K562 (cell line): ENCODE results near the gene SH3BP4. TPM values are rescaled to one million over a fixed set of nuclear protein-coding genes. Genes with fewer than 3 reads are reported as not detected.

Experiments used
- ATAC-seq: fragments of 200-7000 bp; cut with Tn5 transposase; 3 replicates; pipeline ENCODE4 v1.9.1; 2020; ENCODE audit warnings: moderate library complexity
- BruUV-seq: library from RNA; stranded (reverse); fragments of 400-500 nt; replicated peaks from 2 replicates; lab custom pipeline; 2021; lab: Mats Ljungman, UMichigan
- CTCF ChIA-PET: fragments of 300-600 bp; formaldehyde crosslinking; extraction: SDS; loops from one replicate; lab custom pipeline; 2021; ENCODE audit warnings: low intra/inter-chr PET ratio; lab: Yijun Ruan, JAX
- POLR2A ChIA-PET: fragments of 300-600, 350-650 bp; sonication (Branson Sonifier 250); formaldehyde crosslinking; extraction: SDS; loops from one replicate; lab custom pipeline; 2021; ENCODE audit warnings: antibody characterized with exemption, inconsistent platforms; lab: Yijun Ruan, JAX
- DNase-seq, 4 experiments: peaks; one replicate each; pipeline versions ENCODE4 v3.0.0 to v3.0.0-alpha.2; 2011 to 2018; ENCODE audit warnings: low spot score in 3 of 4, mixed read lengths in 3 of 4; ENCODE audit errors: extremely low read depth in 1 of 4
- FAIRE-seq: peaks from 2 replicates; lab custom pipeline; 2011; peaks lifted over from hg19 to GRCh38; lab: Jason Lieb, UNC
- H2AFZ ChIP-seq: 2 replicates; pipeline ENCODE4 v1.6.0; 2011; ENCODE audit warnings: low read depth, low read length, control low read depth, inconsistent platforms
- H3K27ac ChIP-seq: fragments of 200-600 bp; 3 replicates; pipeline ENCODE4 v1.8.0; 2011; ENCODE audit warnings: low read depth, mild to moderate bottlenecking, control low read depth, inconsistent platforms, low read length, moderate library complexity, mixed read lengths; ENCODE audit errors: extremely low read depth
- H3K27me3 ChIP-seq, 2 experiments: fragments of 300-600 bp in 1 of 2; 2 replicates in 1 of 2; 3 replicates in 1 of 2; pipeline versions ENCODE4 v1.6.0 to v1.8.0; 2011; ENCODE audit warnings: inconsistent platforms in 2 of 2, low read length in 2 of 2, mild to moderate bottlenecking in 1 of 2, mixed read lengths in 1 of 2, moderate library complexity in 1 of 2; ENCODE audit not compliant: control insufficient read depth in 2 of 2, insufficient read depth in 2 of 2
- H3K36me3 ChIP-seq: fragments of 300-600 bp; 3 replicates; pipeline ENCODE4 v1.8.0; 2011; ENCODE audit warnings: mild to moderate bottlenecking, low read length, inconsistent platforms; ENCODE audit not compliant: control insufficient read depth, insufficient read depth
- H3K4me1 ChIP-seq, 2 experiments: fragments of 200-600 bp in 1 of 2; replicated peaks in 1 of 2; 2 replicates in 1 of 2; 3 replicates in 1 of 2; pipeline versions ENCODE4 v1.5.1 to v1.8.0; 2011; ENCODE audit warnings: inconsistent platforms in 2 of 2, low read length in 2 of 2, mild to moderate bottlenecking in 1 of 2, mixed read lengths in 1 of 2, moderate library complexity in 1 of 2; ENCODE audit not compliant: control insufficient read depth in 2 of 2, insufficient read depth in 2 of 2
- H3K4me2 ChIP-seq: 2 replicates; pipeline ENCODE4 v1.6.1; 2011; ENCODE audit warnings: low read length, control low read depth, inconsistent platforms, mixed read lengths; ENCODE audit not compliant: insufficient read depth
- H3K4me3 ChIP-seq: fragments of 200-600 bp; sonication (generic), shearing (Covaris generic); 2 replicates; pipeline ENCODE4 v1.5.1; 2016; ENCODE audit warnings: control low read depth, inconsistent platforms
- H3K79me2 ChIP-seq: fragments of 200-600 bp; 3 replicates; pipeline ENCODE4 v1.8.0; 2011; ENCODE audit warnings: low read length, inconsistent platforms; ENCODE audit not compliant: control insufficient read depth, insufficient read depth
- H3K9ac ChIP-seq, 2 experiments: 2 replicates each; pipeline versions ENCODE4 v1.6.0 to v1.6.1; 2011; ENCODE audit warnings: low read depth in 2 of 2, low read length in 2 of 2, control low read depth in 1 of 2, inconsistent platforms in 1 of 2, mild to moderate bottlenecking in 1 of 2, mixed read lengths in 1 of 2; ENCODE audit not compliant: insufficient read depth in 1 of 2
- H3K9me1 ChIP-seq: one replicate; pipeline ENCODE4 v1.6.0; 2011; ENCODE audit warnings: inconsistent platforms, mild to moderate bottlenecking, low read length, moderate library complexity; ENCODE audit not compliant: control insufficient read depth, insufficient read depth
- H3K9me3 ChIP-seq: replicated peaks from 2 replicates; pipeline ENCODE4 v1.5.1; 2011; ENCODE audit warnings: low read depth, low read length, inconsistent platforms; ENCODE audit not compliant: control insufficient read depth, insufficient read depth
- H4K20me1 ChIP-seq: replicated peaks from 2 replicates; pipeline ENCODE4 v1.6.1; 2011; ENCODE audit warnings: low read length, inconsistent platforms, mixed read lengths; ENCODE audit not compliant: control insufficient read depth, insufficient read depth
- ARID1B ChIP-seq: fragments of 450-650 bp; IDR thresholded peaks from 2 replicates; pipeline ENCODE4 v1.6.1; 2016; ENCODE audit warnings: antibody characterized with exemption, mild to moderate bottlenecking, inconsistent platforms
- JUND ChIP-seq, 2 experiments: IDR thresholded peaks; 2 replicates in 1 of 2; 3 replicates in 1 of 2; pipeline ENCODE4 v1.6.1; 2011; ENCODE audit warnings: borderline replicate concordance in 2 of 2, low read depth in 2 of 2, low read length in 2 of 2, improper control_type of control experiment in 1 of 2, missing biosample characterization in 1 of 2, missing genetic modification characterization in 1 of 2, missing genetic modification reagents in 1 of 2
- MAFF ChIP-seq: IDR thresholded peaks from 2 replicates; pipeline ENCODE4 v1.6.1; 2012; ENCODE audit warnings: low read length, improper control_type of control experiment
- NCOA2 ChIP-seq, 2 experiments: fragments of 450-650 bp; IDR thresholded peaks; 2 replicates each; pipeline ENCODE4 v1.6.1; 2018; ENCODE audit warnings: mild to moderate bottlenecking in 2 of 2, moderate library complexity in 1 of 2; ENCODE audit not compliant: partially characterized antibody in 2 of 2
- NR4A1 ChIP-seq, 2 experiments: fragments of 250-450 bp in 1 of 2; fragments of 450-650 bp in 1 of 2; sonication (Bioruptor Pico) in 1 of 2; IDR thresholded peaks; 2 replicates each; pipeline versions ENCODE4 v1.4.0 to v1.6.1; 2016 to 2020; ENCODE audit warnings: mild to moderate bottlenecking in 2 of 2, missing compliant biosample characterization in 1 of 2, missing genetic modification characterization in 1 of 2, moderate library complexity in 1 of 2
- PCBP2 ChIP-seq: fragments of 200-400 bp; formaldehyde crosslinking; IDR thresholded peaks from 2 replicates; pipeline ENCODE4 v1.6.1; 2018; ENCODE audit warnings: low read length, low read depth, mild to moderate bottlenecking, moderate library complexity; ENCODE audit not compliant: poor library complexity, severe bottlenecking
- SLC30A9 ChIP-seq: fragments of 250-450 bp; sonication (Bioruptor Pico); IDR thresholded peaks from 2 replicates; pipeline ENCODE4 v1.8.0; 2022; ENCODE audit warnings: mild to moderate bottlenecking, moderate library complexity
- SMARCA4 ChIP-seq: fragments of 450-650 bp; IDR thresholded peaks from 2 replicates; pipeline ENCODE4 v1.6.1; 2016
- SMARCA5 ChIP-seq: fragments of 450-650 bp; IDR thresholded peaks from 2 replicates; pipeline ENCODE4 v1.6.1; 2016
- WGBS: fragments of 100-300 bp; shearing (Covaris generic); methylation state at CpG from one replicate; pipeline ENCODE4 v1.1.6; 2016; ENCODE audit warnings: low coverage, mixed read lengths; ENCODE audit not compliant: insufficient coverage; ENCODE audit errors: missing lambda C conversion rate; 5-methylcytosine and 5-hydroxymethylcytosine counted together
- in situ Hi-C: fragments of 300-500 bp; cut with MboI; formaldehyde crosslinking; loops from 4 replicates; pipeline ENCODE4 v1.15.0; 2018; ENCODE audit warnings: inconsistent platforms, mixed read lengths
- intact Hi-C: fragments of 100-400 bp; cut with micrococcal nuclease; formaldehyde crosslinking; loops from 2 replicates; pipeline ENCODE4 v1.14.2; 2022
- polyA plus RNA-seq, 8 experiments: library from polyadenylated mRNA; depleted of rRNA in 4 of 8; stranded (reverse) in 5 of 8; unstranded in 3 of 8; fragments of >200 nt; fragmentation: Nextera tagmentation in 2 of 8; fragmentation: Illumina TruSeq in 1 of 8; extraction: Ambion mirVana in 2 of 8; extraction: Trizol in 1 of 8; gene quantifications; 2 replicates each; pipeline versions ENCODE4 v1.2.1 to v1.2.3, GENCODE V29; 2011 to 2014; ENCODE audit warnings: inconsistent platforms in 1 of 8, missing spikeins in 1 of 8
- total RNA-seq, 7 experiments: library from RNA; depleted of rRNA in 6 of 7; stranded (reverse); fragments of >200 nt in 6 of 7; fragmentation: Illumina TruSeq in 2 of 7; extraction: Trizol in 2 of 7; gene quantifications; 2 replicates each; pipeline versions ENCODE4 v1.2.1 to v1.2.3, GENCODE V29; 2011 to 2021; ENCODE audit warnings: low replicate concordance in 1 of 7
- TF ChIP-seq, protein P1 (sequence below): fragments of 450-650 bp; formaldehyde crosslinking; IDR thresholded peaks from 2 replicates; pipeline ENCODE4 v1.4.0; 2020; ENCODE audit warnings: mild to moderate bottlenecking, moderate library complexity
- TF ChIP-seq, protein P2 (sequence below): fragments of 450-650 bp; formaldehyde crosslinking; IDR thresholded peaks from 2 replicates; pipeline ENCODE4 v1.4.0; 2020; ENCODE audit warnings: mild to moderate bottlenecking, mixed read lengths
- TF ChIP-seq, protein P3 (sequence below): fragments of 250-450 bp; sonication (Bioruptor Pico); IDR thresholded peaks from 2 replicates; pipeline ENCODE4 v1.5.0; 2020; ENCODE audit warnings: mild to moderate bottlenecking

Gene SH3BP4
- total and polyA plus RNA-seq, 9 of the 15 experiments (the other 6 are each of a cell fraction or from before 2014, with no cell fraction given), result 0.03 to 0.28 (median 0.27) TPM; not detected in 6

DNA sequence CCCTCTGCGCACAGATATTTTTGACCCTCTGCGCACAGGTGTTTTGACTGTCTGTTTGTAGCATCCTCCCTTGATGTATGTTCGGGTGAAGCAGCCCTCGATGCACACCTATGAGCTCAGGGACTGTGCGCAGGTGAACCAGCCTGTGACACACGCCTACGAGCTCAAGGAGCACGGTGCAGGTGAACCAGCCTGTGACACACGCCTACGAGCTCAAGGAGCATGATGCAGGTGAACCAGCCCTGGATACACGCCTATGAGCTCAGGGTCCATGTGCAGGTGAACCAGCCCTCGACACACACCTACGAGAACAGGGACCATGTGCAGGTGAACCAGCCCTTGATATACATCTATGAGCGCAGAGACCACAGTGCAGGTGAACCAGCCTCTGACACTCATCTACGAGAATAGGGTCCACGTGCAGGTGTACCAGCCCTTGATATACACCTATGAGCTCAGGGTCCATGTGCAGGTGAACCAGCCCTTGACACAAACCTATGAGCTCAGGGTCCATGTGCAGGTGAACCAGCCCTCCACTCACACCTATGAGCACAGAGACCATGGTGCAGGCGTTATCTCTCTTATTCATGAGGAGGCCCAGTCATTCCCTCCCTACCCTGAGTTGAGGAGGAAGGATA lies 33.9 kb downstream of the SH3BP4 start:
- H3K27ac ChIP-seq, result no peak overlapping the region
- intact Hi-C loops (no loop called here), in situ Hi-C loops (no loop called here)
- no peaks in the 10 kb centered on the region for H3K79me2 ChIP-seq
- BruUV-seq, result no TSS peak
- H3K4me1 ChIP-seq, result no peaks in the 10 kb centered on the region
- no peak overlapping the region for H3K4me2 ChIP-seq
- no peak for FAIRE-seq
- H3K9me3 ChIP-seq, result no peaks in the 10 kb centered on the region
- H3K36me3 ChIP-seq, result no peaks in the 10 kb centered on the region
- no peaks in the 10 kb centered on the region for H3K9me1 ChIP-seq
- H4K20me1 ChIP-seq, result no peaks in the 10 kb centered on the region
- no peak for ATAC-seq
- POLR2A ChIA-PET, result no interaction called here
- H3K27me3 ChIP-seq, result peaks cover 0 to 29% of the 10 kb centered on the region in 2 experiments; a peak in 2 of 5 replicates
- H2AFZ ChIP-seq, result no peak overlapping the region
- CTCF ChIA-PET, result no interaction called here
- DNase-seq, result no peak
- H3K4me3 ChIP-seq, result no peak overlapping the region
- 8% methylated on average over 14 of the region's 17 CpGs for WGBS
- H3K9ac ChIP-seq, result no peak overlapping the region
- TF ChIP-seq MAFF (no peak), PCBP2 (no peak), ARID1B (no peak), SLC30A9 (CRISPR knock-in tag) (no peak), NCOA2 (IDR thresholded peaks at IDR 0.05; ENCODE audit: partially characterized antibody in 2 of 2) (no peak), SMARCA5 (no peak), SMARCA4 (no peak), NR4A1 (CRISPR knock-in tag; IDR thresholded peaks at IDR 0.05) (no peak), NR4A1 (tag; IDR thresholded peaks at IDR 0.05) (no peak), JUND (IDR thresholded peaks at IDR 0.05; ENCODE audit: borderline replicate concordance, low read depth, low read length) (no peak), JUND (tag; IDR thresholded peaks at IDR 0.05; ENCODE audit: borderline replicate concordance, low read depth, low read length) (no peak)
- TF ChIP-seq, protein P1, sequence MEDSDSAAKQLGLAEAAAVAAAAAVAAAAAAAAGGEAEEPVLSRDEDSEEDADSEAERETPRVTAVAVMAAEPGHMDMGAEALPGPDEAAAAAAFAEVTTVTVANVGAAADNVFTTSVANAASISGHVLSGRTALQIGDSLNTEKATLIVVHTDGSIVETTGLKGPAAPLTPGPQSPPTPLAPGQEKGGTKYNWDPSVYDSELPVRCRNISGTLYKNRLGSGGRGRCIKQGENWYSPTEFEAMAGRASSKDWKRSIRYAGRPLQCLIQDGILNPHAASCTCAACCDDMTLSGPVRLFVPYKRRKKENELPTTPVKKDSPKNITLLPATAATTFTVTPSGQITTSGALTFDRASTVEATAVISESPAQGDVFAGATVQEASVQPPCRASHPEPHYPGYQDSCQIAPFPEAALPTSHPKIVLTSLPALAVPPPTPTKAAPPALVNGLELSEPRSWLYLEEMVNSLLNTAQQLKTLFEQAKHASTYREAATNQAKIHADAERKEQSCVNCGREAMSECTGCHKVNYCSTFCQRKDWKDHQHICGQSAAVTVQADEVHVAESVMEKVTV (CRISPR knock-in tag), result no peak
- TF ChIP-seq, protein P2, sequence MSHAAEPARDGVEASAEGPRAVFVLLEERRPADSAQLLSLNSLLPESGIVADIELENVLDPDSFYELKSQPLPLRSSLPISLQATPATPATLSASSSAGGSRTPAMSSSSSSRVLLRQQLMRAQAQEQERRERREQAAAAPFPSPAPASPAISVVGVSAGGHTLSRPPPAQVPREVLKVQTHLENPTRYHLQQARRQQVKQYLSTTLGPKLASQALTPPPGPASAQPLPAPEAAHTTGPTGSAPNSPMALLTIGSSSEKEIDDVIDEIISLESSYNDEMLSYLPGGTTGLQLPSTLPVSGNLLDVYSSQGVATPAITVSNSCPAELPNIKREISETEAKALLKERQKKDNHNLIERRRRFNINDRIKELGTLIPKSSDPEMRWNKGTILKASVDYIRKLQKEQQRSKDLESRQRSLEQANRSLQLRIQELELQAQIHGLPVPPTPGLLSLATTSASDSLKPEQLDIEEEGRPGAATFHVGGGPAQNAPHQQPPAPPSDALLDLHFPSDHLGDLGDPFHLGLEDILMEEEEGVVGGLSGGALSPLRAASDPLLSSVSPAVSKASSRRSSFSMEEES, result no peak
- TF ChIP-seq, protein P3, sequence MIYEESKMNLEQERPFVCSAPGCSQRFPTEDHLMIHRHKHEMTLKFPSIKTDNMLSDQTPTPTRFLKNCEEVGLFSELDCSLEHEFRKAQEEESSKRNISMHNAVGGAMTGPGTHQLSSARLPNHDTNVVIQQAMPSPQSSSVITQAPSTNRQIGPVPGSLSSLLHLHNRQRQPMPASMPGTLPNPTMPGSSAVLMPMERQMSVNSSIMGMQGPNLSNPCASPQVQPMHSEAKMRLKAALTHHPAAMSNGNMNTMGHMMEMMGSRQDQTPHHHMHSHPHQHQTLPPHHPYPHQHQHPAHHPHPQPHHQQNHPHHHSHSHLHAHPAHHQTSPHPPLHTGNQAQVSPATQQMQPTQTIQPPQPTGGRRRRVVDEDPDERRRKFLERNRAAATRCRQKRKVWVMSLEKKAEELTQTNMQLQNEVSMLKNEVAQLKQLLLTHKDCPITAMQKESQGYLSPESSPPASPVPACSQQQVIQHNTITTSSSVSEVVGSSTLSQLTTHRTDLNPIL (CRISPR knock-in tag), result no peak
